HG03103 (cell line): Measurements from ENCODE around the gene SAMHD1.
A peak's percentile ranks its signal among the peaks of the same experiment; 100 is the strongest.
"Not testable (repeated sequence)": the region's sequence is repeated elsewhere in the genome, so short reads cannot be mapped to it uniquely, and the experiment has no call there.

Experiments
- ATAC-seq: cut with Tn5 transposase; IDR thresholded peaks from one replicate; pipeline ENCODE4 v1.9.1; 2021; ENCODE audit warnings: low read depth; ENCODE audit not compliant: unreplicated experiment

Gene SAMHD1

DNA sequence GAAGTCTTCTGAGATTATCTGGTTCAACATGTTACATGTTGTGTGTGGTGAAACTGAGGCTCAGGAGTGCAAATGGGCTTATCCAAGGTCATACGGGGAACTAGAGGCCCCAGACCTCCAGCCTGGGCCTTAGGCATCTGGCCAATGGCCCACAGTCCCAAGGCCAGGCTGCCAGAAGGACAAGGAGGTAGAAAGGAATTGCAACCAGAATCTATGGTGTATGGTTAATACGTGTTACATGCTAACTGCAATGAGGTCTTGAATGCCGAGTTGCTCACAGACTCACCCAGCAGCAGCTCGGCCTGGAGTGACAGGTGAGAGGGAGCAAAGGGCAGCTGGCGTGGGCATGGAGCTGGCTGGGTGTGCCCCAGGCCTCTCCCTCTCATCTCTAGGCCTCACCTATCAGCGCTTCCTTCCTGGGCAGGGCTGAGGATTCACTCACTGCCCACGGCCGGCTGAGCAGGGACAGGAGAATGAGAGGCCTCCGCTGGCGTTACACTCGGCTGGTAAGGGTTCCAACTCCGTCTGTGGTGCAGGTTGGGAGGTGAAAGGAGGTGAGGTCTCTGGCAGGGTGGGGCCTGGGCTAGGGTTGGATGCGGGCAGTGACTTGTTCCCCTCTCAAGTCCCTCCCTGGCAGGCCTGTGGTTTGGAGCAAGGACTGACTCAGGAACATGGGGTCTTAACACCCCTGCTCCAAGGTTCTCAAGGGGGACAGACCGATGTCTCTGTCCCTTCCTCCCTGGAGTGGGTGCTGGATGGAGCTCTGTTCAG, 75.6 kb downstream of the SAMHD1 start, which contains the start of gene TLDC2:
TSS of gene TLDC2 (plus strand) at position 437 of the 771 bp plus-strand sequence. CDS start at position 474, 37 bp downstream.
- ATAC-seq, result no peak

DNA sequence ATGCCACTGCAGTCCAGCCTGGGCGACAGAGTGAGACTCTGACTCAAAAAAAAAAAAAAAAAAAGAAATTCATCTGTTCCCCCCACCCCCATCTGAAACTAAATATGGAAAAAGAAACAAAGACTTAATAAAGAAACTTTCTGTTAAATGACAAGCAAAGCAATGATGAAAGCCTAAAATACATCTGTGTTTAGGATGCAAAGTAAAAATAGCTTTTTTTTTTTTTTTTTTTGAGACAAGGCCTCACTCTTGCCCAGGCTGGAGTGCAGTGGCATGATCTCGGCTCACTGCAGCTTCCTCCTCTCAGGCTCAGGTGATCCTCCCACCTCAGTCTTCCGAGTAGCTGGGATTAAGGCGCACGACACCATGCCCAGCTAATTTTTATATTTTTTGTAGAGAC, 76.4 kb downstream of the SAMHD1 start:
- ATAC-seq, result not testable (repeated sequence)

DNA sequence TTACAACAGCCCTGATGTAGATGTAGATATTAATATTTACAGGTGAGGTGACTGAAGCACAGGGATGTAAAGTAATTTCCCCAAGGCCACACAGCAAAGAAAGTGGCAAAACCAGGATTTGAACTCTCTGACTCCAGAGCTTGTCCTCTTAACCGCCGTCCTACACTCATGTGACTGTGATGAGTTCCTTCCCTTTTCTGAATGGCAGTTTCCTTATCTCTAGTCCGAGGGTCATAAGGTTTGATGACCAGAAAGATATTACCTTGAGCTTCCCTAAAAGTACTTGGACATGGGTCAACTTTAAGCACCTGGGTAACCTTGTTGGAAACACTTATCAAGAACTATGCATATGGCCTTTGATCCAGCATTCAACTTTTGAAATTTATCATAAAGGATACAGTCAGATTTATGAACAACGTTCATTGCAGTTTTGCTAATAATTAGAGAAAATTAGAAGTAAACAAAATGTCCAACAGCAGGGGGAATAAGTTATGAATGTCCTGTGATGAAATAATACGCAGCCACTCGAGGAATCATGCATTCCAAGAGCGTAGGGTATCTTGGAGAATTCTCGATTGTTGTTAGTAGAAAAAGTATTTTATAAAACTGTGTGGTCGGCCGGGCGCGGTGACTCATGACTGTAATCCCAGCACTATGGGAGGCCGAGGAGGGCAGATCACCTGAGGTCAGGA, 77.9 kb downstream of the SAMHD1 start:
- no peak for ATAC-seq

DNA sequence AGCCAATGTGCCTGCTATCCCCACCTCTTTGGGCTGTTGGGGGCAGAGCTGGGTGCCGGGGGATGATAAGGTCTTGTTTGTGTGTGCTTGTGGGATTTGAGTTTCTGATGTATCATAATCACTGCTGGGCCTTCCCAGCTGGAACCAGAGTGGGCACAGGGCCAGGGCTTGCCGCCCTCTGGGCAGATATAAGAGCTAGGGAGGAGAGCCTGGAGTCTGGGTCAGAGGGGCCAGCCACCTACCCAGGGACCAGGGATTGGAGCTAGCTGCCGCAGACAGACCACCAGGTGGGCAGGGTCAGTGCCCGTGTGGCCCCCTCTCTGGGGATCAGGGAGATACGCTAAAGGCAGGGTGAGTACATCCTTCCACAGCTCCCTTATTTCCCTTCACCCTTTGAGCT, 78.7 kb downstream of the SAMHD1 start:
- no peak for ATAC-seq

DNA sequence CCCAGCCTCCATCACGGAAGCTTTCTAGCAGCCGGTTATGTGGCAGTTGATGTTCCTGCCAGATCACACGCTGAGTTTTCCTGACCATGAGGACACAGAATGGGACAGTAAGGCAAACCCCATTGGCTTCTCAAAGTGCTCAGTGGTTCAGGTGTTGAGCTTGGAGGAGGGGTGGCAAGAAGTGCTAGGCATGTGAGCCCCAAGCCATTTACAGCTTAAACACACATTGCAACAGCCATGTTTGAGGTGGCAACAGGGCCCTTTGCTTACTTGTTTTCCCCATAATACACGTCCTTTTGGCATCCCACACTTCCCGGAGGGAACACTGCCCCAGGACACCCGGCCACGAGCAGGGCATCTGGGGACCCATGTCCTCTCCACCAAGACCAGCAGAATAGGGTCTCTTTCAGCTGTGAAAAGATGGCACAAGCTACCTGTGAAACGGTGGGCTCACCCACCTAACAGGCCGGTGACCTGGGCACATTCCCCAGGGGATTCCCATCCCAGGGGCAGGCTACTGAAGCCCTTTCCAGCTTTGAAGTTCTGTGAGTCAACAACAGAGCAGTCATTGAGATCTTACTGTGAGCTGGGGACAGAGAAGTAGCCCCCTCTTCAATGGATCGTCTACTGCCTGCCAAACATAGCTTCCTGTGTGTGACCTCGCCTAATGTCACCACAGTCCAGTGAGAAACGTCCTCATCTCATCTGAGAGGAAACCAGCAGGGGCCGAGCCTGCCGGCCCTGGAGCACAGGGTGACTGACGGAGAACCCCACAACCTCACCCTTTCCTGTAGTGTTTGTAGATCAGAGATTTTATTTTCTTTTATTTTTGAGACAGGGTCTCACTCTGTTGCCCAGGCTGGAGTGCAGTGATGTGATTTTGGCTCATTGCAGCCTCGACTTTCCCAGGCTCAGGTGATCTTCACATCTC, 79.6 kb downstream of the SAMHD1 start:
- no peak for ATAC-seq

DNA sequence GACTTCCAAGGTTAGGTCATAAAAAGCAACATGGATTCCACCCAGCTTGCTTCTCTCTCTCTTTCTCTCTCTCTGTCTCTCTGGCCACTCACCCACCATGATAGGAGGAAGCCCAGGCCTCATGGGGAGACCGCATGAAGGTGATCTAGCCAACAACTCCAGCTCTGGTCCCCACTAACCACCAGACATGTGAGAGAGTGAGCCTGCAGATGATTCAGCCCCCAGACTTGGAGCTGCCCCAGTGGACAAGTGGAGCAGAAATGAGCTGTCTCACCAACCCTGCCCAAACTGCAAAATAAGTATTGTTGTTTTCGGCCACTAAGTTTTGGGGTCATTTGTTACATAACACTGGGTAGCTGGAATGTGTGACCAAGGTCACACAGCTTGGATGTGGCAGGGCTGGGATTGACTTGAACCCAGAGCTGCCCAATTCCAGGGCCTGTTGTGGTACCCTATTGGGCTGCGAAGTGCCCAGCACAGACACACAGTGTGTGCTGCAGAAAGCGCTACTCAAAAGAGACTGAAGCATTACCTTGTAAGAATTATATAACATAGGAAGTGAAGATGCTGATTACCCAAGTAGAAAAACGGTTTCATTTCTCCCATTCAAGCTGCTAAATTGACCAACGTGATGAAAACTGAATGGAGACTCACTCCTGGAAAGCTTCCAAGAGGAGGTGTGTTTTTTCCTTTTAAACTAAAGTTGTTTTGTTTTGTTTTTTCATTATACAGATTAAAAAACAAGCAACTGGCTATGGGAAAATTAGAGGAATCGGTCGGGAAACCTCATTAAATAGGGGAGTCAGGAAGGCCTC, 84.6 kb downstream of the SAMHD1 start:
- no peak for ATAC-seq

DNA sequence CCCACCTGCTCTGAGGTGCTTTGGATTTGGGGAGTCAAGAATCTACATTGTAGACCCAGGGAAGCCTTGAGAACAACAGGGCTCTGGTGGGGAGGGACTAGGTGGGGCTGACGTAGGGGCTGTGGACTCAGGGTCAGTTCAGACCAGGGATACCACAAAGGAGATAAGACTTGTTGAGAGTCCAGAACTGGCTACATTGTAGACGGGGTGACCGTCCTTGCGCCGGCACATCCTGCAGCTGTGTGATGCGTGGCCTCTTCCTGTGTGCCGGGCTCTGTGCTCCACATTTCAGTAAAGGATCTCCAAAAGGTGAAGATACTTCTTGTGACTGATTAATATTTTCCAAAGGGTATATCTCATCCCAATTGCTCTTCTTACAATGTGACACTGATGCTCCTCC, 85.3 kb downstream of the SAMHD1 start:
- ATAC-seq, result no peak

DNA sequence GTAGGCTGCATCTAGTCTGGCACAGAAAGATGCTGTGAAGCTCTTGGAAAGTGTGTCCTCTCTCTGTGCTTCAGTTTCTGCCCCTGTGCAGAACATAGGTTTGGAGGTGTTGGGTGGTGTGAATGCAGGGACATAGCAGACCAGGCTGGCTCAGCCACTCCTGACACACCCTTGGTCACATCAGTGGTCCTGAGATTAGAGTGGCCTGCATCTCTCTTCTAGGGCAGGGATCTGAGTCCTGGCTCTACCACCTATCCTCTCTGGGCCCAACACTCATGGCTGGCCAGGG, 85.7 kb downstream of the SAMHD1 start:
- ATAC-seq, result no peak

DNA sequence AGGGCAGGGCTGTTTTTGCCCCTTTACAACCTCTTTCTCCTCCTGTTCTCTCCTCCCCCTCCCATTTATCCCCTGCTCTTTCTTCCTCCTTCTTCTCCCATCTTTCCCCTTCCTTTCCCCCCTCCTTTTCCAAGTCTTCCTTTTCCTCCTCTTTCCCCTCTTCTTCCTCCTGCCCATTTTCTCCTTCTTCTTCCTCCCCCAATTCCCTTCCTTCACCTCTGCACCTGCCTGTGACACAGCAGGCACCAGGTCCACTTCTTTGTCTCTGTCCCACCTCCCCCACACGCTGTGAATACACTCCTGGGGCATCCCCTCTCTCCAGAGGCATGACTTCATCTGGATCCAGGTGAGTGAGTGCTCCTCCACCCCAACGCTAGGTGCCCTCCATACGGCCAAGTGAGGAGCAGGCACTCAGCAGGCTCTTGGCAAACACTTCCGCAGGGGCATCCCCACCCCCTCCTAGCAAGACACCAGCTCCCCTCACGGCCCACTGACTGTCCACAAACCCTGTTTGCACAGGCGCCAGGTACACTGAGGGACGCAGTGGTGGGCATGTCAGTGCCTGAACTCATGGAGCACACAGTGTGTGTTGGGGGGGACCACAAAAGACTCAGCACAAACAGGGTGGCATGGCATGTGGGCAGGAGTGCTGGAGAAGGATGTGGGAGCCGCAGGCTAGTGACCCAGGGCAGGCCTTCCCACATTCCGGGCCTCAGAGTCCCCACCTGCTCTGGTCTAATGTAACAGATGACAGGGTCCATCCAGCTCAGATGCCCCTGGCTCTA, 86.2 kb downstream of the SAMHD1 start:
- no peak for ATAC-seq

DNA sequence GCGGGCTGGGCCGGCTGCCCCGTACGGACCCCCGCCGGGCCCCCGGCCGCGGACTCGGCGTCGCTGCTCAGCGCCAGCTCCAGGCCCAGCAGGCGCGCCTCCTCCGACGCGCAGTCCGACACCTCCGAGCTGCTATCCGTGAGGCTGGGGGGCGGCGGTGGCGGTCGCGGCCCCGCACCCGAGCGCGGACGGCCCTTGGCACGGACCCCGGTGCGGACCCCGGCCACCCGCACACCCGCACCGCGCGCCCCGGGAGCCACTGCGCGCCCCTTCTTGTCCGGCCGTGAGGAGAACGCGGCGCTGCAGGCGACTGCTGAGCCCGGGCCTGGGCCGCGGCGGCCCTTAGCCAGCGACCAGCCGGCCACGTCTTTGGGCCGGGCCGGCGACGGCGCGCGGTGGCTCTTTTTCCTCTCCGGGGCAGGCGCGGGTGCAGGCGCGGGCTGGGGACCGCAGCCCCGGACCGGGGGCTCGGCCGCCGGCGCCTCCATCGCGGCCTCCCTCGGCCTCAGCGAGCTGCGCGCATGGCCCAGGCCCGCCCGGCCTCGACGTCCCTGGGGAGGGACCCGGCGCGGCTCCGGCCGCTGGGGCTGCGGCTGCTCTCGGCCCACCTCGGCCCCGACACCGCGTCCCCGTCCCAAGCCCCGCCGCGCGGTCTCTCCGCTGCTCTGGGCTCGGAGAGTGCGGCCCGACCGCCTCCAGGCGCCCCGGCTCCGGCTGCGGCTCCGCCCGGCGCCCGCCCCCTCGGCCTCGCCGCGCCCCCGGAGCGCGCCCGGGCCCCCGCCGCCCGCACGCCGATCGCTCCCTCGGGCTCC, 88.4 kb downstream of the SAMHD1 start:
- peak; percentile 5 for ATAC-seq

DNA sequence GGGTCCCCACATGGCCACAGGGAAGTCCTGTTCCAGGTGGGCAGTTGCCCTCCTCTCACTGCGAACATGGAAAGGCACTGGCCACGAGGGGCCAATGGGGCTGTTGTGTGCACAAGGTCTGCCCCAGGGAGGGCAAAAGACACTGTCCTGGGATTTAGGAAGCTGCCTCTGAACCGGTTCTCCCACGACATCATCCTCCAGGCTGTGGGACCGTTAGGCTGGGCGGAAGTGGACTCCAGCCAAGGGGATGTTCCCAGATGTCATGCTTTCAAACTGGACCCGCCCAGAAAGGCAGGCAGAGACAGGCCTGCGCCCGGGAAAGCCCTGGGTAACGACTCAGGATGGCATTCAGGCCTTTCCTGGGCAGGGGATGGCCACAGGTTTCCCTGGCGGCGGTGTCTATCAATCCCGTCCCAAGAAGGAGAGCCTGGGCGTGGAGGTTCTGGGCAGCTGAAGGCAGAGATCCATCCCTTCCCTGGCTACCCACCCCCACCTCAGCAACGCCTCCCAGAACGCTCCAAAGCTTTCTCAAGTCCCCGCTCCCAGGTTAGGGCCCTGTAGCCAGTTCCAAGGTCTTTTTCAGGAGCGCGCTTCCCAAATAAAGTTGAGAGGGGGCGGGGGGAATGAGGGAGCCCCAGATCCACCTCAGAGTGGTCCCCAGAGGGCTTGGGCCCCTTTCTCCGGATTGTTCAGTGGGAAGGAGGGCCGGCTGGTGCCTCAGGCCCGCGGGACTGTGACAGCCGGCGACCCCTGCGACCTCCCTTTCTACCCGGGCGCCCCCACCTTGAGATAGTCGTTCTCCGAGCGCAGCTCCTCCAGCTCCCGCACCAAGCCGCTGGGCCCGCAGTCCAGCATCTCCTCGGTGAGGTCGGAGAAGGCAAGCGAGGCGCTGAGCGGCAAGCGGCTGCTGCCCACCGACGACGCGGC, 89.4 kb downstream of the SAMHD1 start:
- no peak for ATAC-seq

DNA sequence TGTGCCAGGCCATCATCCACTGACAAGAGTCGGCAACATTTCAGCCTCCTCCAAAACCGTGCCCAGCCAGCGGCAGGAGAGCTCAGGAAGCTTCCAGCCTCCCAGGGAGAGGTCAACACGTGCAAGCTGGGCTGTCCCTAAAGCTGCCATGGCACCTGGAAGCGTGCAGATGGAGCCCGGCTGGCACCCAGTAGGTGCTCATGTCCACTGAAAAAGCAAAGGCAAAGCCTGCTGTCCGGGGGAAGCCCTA, 90.0 kb downstream of the SAMHD1 start:
- ATAC-seq, result no peak

DNA sequence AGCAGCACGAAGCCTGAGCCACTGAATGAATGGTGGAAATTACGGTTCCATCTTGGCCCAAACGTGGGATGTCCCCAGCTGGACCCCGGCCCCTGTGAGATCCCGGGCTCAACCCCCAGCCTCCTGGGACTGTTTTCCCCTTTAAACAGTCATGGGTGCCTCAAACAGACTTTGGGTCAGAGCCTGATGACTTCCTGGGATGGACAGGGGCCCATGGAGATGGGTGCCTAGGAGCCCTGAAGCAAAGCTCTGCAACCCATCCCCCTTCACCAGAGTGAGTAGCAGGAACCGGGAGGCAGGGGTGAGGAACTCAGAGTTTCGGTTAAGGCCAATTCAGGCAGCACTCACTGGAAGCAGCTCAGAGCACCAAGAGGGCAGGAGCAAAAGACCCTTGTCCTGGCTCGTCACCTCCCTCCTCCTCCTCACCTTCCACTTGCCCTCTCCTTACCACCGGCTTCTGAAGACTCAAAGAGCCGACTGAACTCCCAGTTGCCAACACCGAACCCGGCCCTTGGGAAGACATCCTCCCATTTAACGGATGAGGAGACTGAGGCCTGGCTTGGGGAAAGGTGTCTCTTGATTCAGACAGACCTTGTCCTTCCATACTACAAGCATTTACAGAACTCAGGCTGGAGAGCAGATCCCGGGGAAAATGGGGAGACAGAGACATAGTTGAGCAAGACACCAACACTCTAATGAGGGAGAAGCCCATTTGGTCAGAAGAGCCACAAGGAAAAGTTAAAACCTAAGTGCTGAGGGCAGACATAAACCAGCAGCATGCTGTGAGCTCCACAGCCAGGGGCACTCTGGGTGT, 90.5 kb downstream of the SAMHD1 start:
- no peak for ATAC-seq

DNA sequence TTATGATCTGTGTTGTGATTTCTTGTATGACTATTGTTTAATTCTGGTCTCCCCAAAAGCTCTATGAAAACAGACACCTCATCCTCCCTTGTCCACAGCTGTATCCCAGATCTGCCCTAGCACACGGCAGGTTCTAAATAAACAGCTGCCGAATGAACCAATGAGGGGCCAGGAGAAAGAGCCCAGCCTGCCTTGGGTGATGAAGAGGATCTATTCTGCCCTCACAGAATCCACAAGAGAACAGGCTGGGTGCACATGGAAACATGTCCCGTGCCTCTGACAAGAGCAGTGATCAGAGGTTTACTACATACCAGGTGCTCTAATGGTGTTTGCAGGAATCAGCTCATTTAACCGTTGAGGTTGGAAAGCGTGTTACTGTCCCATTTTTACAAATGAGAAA, 91.2 kb downstream of the SAMHD1 start:
- ATAC-seq, result no peak

DNA sequence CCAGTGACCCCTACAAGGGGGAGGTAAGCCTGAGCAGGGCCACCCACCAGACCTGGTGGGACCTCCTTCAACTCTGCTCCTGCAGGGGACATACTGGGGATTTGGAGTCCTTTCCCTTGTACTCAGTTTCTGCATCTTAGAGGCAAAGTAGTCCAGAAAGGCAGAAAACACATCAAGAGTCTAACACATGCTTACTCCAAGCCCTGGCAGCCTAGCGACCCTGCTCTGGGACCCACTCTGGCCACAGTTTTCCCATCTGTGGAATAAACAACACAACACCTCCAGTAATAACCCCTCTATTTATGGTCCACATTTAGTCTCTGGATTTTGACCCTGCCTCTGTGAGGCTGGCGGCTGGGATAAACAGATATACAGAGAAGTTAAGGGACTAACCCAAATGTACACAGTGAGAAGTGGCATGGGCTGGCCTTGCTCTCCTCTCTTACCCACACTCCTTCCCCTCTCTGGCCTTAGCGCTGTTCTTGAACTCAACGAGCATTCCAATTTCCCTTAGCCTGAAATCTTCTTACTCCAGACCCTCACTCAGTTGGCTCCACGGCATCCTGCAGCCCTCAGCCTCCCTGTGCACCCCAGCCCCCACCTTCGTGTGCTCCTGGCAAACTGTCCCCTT, 91.7 kb downstream of the SAMHD1 start:
- ATAC-seq, result no peak

DNA sequence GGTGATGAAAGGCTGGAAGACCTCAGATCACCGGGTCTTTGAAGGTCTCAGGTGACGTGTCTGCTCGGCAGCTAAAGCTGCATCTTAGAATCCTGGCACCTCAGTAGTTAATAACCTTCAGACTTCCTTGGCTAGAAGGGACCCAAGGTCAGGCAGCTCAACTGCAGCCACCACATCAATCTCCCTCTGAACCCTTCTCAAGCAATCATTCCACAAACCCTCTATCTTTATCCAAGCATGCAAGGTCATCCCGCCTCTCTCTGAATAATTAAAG, 92.3 kb downstream of the SAMHD1 start:
- ATAC-seq, result no peak
